HL-60 (cell line): ENCODE measurements around the gene RABGAP1L.

Source experiments
- DNase-seq, 2 experiments: peaks; one replicate each; pipeline ENCODE4 v3.0.0-alpha.2; 2010 to 2020; ENCODE audit warnings: low read depth in 1 of 2, low spot score in 1 of 2
- H3K27ac ChIP-seq: fragments of 250-450 bp; sonication (Bioruptor Pico); replicated peaks from 2 replicates; pipeline ENCODE4 v1.5.1; 2020; ENCODE audit warnings: mild to moderate bottlenecking, moderate library complexity
- H3K27me3 ChIP-seq: fragments of 250-450 bp; sonication (Bioruptor Pico); 2 replicates; pipeline ENCODE4 v1.5.1; 2021; ENCODE audit warnings: mild to moderate bottlenecking, moderate library complexity; ENCODE audit not compliant: insufficient read depth, poor library complexity, severe bottlenecking
- H3K4me3 ChIP-seq: replicated peaks from 2 replicates; pipeline ENCODE4 v1.5.1; 2011; ENCODE audit warnings: mild to moderate bottlenecking, control low read depth, low read length; ENCODE audit not compliant: insufficient read depth
- CTCF ChIP-seq: IDR thresholded peaks from one replicate; pipeline ENCODE4 v1.5.1; 2011; ENCODE audit warnings: low read length, control low read depth, inconsistent platforms; ENCODE audit not compliant: insufficient read depth
- GABPA ChIP-seq: IDR thresholded peaks from 2 replicates; pipeline ENCODE4 v1.6.1; 2012; ENCODE audit warnings: low read depth
- POLR2AphosphoS5 ChIP-seq: IDR thresholded peaks from 2 replicates; pipeline ENCODE4 v1.6.1; 2012; ENCODE audit warnings: low read depth
- REST ChIP-seq: IDR thresholded peaks from 2 replicates; pipeline ENCODE4 v1.6.1; 2012; ENCODE audit warnings: low read depth; ENCODE audit not compliant: insufficient replicate concordance
- SPI1 ChIP-seq: IDR thresholded peaks from 2 replicates; pipeline ENCODE4 v1.6.1; 2012; ENCODE audit warnings: low read depth, mild to moderate bottlenecking, borderline replicate concordance

RABGAP1L gene

GRCh38 chr1:174818014-174818616 lies 658.8 kb downstream of the RABGAP1L start:
- no peak overlapping the region for H3K4me3 ChIP-seq
- no peak for DNase-seq
- no peak overlapping the region for H3K27ac ChIP-seq
- no peak for TF ChIP-seq SPI1
- no peak for TF ChIP-seq REST
- TF ChIP-seq POLR2AphosphoS5, result no peak
- no peak for TF ChIP-seq GABPA
- TF ChIP-seq CTCF, result no peak
- H3K27me3 ChIP-seq, result no peaks in the 10 kb centered on the region

GRCh38 chr1:174818951-174819350 lies 659.6 kb downstream of the RABGAP1L start:
- Histone ChIP-seq H3K4me3 (no peak overlapping the region), H3K27me3 (no peaks in the 10 kb centered on the region), H3K27ac (no peak overlapping the region)
- TF ChIP-seq CTCF (no peak), GABPA (no peak), REST (no peak), POLR2AphosphoS5 (no peak)
- DNase-seq, result no peak

DNA sequence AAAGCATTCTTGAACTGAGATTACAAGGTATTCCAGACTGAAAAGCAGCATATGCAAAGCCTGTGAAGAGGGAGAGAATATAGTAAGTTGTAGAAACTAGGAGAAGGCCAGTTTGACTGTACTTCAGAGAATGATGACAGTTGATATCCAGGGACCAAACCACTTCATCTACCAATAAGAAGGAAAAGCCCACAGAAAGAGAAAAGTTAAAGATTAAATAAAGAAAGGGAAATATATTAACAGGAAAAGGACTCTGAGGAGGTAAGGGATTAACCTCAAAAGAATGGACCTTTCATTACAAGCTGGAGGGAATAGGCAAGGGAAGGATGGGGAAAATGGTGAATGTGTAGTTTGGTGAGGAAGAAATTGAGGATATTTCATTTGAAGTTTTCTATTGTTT lies 660.3 kb downstream of the RABGAP1L start:
- Histone ChIP-seq H3K27ac (no peak overlapping the region), H3K4me3 (no peak overlapping the region), H3K27me3 (no peaks in the 10 kb centered on the region)
- no peak for TF ChIP-seq POLR2AphosphoS5
- no peak for TF ChIP-seq GABPA
- no peak for TF ChIP-seq REST
- no peak for TF ChIP-seq CTCF
- TF ChIP-seq SPI1, result no peak
- no peak for DNase-seq
